Measurements from ENCODE around the gene EMX2.
"Not testable (repeated sequence)": the region's sequence is repeated elsewhere in the genome, so short reads cannot be mapped to it uniquely, and the experiment has no call there.

EMX2 gene

GRCh38 chr10:117542706-117543224 lies at the start of gene EMX2:
Gene EMX2 (plus strand): TSS chr10:117542746. CDS start chr10:117543268, 522 bp downstream.
- no peak for DNase-seq (ENCODE audit: low read depth in 2 of 2, low spot score in 1 of 2)

- no peak for DNase-seq (ENCODE audit: low read depth in 2 of 2, low spot score in 1 of 2)
Measured at GRCh38 chr10:117496031-117496430, 46.5 kb upstream of the EMX2 start.

GRCh38 chr10:117496616-117497028 lies 45.9 kb upstream of the EMX2 start:
- peak; percentile 19 to 38 for DNase-seq (ENCODE audit: low read depth in 2 of 2, low spot score in 1 of 2)

- no peak for DNase-seq (ENCODE audit: low read depth in 2 of 2, low spot score in 1 of 2)
Measured at GRCh38 chr10:117497736-117498135, 44.8 kb upstream of the EMX2 start.

GRCh38 chr10:117499248-117500105 lies 43.1 kb upstream of the EMX2 start:
- no peak for DNase-seq (ENCODE audit: low read depth in 2 of 2, low spot score in 1 of 2)

GRCh38 chr10:117500456-117500855 lies 42.1 kb upstream of the EMX2 start:
- DNase-seq (ENCODE audit: low read depth in 2 of 2, low spot score in 1 of 2), result no peak

GRCh38 chr10:117501460-117502035 lies 41.0 kb upstream of the EMX2 start:
- DNase-seq (ENCODE audit: low read depth in 2 of 2, low spot score in 1 of 2), result no peak

- no peak for DNase-seq (ENCODE audit: low read depth in 2 of 2, low spot score in 1 of 2)
Measured at GRCh38 chr10:117502421-117503243, 39.9 kb upstream of the EMX2 start.

- no peak for DNase-seq (ENCODE audit: low read depth in 2 of 2, low spot score in 1 of 2)
Measured at GRCh38 chr10:117503244-117504205, 39.0 kb upstream of the EMX2 start.

GRCh38 chr10:117504562-117504961 lies 38.0 kb upstream of the EMX2 start:
- DNase-seq (ENCODE audit: low read depth in 2 of 2, low spot score in 1 of 2), result no peak

GRCh38 chr10:117507081-117507480 lies 35.5 kb upstream of the EMX2 start:
- DNase-seq (ENCODE audit: low read depth in 2 of 2, low spot score in 1 of 2), result not testable (repeated sequence)

- DNase-seq (ENCODE audit: low read depth in 2 of 2, low spot score in 1 of 2), result no peak
Measured at GRCh38 chr10:117509573-117509972, 33.0 kb upstream of the EMX2 start.

- no peak for DNase-seq (ENCODE audit: low read depth in 2 of 2, low spot score in 1 of 2)
Measured at GRCh38 chr10:117511601-117512390, 30.8 kb upstream of the EMX2 start.

- no peak for DNase-seq (ENCODE audit: low read depth in 2 of 2, low spot score in 1 of 2)
Measured at GRCh38 chr10:117514971-117515370, 27.6 kb upstream of the EMX2 start.

- no peak for DNase-seq (ENCODE audit: low read depth in 2 of 2, low spot score in 1 of 2)
Measured at GRCh38 chr10:117516681-117517080, 25.9 kb upstream of the EMX2 start.

- no peak for DNase-seq (ENCODE audit: low read depth in 2 of 2, low spot score in 1 of 2)
Measured at GRCh38 chr10:117518246-117518645, 24.3 kb upstream of the EMX2 start.

GRCh38 chr10:117519286-117519685 lies 23.3 kb upstream of the EMX2 start:
- DNase-seq (ENCODE audit: low read depth in 2 of 2, low spot score in 1 of 2), result no peak

- DNase-seq (ENCODE audit: low read depth in 2 of 2, low spot score in 1 of 2), result no peak
Measured at GRCh38 chr10:117519879-117520278, 22.7 kb upstream of the EMX2 start.

- no peak for DNase-seq (ENCODE audit: low read depth in 2 of 2, low spot score in 1 of 2)
Measured at GRCh38 chr10:117530791-117531190, 11.8 kb upstream of the EMX2 start.

Measured in stimulated activated CD8-positive, alpha-beta memory T cell treated with anti-CD3 and anti-CD28 coated beads, Interleukin-4, amount 100 ng/mL, for 1 hour (primary cell).